Stimulated activated naive CD8-positive, alpha-beta T cell treated with anti-CD3 and anti-CD28 coated beads, Interleukin-15, amount 100 ng/mL, for 72 hours (primary cell): Measurements from ENCODE around the gene MACROH2A1.

ENCODE experiments used
- ATAC-seq: fragments of 150-1000 bp; cut with Tn5 transposase; 2 replicates; pipeline ENCODE4 v1.10.0; 2021; ENCODE audit warnings: mild to moderate bottlenecking, moderate library complexity
- DNase-seq, 2 donors: peaks; one replicate each; pipeline ENCODE4 v3.0.0; 2021 to 2022
- H3K27ac Mint-ChIP-seq, 2 donors: one replicate each; pipeline ENCODE4 v1.8.0; 2022; ENCODE audit warnings: mild to moderate bottlenecking in 2 of 2, mixed read lengths in 2 of 2, moderate library complexity in 2 of 2
- H3K27me3 Mint-ChIP-seq: one replicate; pipeline ENCODE4 v1.8.0; 2022; ENCODE audit warnings: mixed read lengths
- H3K4me1 Mint-ChIP-seq: one replicate; pipeline ENCODE4 v1.8.0; 2022; ENCODE audit warnings: mild to moderate bottlenecking, mixed read lengths
- H3K4me3 Mint-ChIP-seq, 2 donors: one replicate each; pipeline ENCODE4 v1.8.0; 2022; ENCODE audit warnings: mild to moderate bottlenecking in 2 of 2, mixed read lengths in 2 of 2, moderate library complexity in 1 of 2
- H3K9me3 Mint-ChIP-seq, 2 donors: one replicate each; pipeline ENCODE4 v1.8.0; 2022; ENCODE audit warnings: mixed read lengths in 2 of 2

The MACROH2A1 gene

DNA sequence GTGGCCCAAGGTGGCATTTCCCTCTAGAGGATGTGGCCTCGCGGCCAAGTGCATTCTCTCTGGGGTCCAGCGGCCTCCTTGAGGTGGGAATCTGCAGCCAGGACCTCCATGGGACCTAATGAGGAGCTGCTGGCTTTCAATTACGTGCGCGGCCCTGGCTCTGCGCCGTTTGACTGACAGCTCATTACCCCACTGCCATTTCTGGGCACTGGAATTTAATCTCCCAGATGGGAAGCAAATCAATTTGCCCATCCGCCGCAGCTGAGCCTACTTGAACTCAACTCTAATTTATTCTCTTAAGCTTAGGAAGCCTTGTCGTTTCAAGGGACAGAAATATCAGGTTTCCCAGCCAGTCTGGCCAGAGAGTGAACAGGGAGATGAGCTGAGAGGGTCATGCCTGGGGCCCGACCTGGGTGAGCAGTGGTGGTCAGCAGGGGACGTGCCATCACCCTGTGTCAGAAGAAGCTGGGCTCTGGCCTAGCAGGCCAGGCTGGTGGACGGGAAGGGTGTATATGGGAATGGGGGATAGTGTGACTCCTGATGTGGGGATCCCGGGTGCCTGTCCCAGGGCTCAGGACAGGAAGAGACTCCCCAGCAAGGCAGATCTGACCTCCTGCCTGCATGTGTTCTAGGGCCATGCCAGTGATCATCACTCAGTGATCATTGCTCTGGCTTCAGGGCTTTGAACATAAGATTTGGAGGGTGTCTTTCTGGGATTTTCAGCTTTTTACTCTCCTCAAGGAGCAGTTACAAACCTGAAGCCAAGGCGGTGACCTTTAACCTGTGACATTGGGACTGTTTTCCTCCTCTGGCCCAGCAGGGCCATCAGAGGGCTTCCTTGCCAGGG lies 69.7 kb downstream of the MACROH2A1 start:
- Mint-ChIP-seq H3K9me3 (no peaks in the 10 kb centered on the region), H3K27ac (no peak overlapping the region)

DNA sequence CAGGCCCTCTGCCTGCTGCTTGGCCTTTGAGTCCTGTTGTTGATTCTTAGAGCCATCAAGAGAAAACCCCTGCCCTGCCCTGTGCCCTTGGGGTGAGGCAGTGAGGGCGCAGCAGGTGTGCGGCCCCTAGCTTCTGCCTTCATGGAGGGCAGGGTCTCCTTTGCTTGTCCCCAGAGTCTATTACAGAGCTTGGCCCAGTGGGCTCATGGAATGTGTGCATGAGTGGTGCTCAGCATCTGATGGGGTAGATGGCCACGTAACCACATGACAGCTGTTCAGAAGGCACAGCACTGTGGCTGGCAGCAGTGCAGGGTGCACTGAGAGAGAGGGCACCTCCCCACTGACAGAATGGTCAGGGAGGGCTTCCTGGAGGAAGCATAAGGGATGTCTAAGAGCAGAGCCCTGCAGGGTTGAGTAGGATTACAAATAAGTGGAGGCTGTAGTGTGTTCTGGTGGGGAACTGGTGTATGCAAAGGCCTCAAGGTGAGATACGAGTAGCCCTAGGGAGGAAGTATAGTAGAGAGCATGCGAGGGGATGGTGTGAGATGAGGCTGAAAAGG lies 70.8 kb downstream of the MACROH2A1 start:
- no peaks in the 10 kb centered on the region for H3K27me3 Mint-ChIP-seq
- ATAC-seq (peak; percentile 6), DNase-seq (no peak)
- peaks cover 9% of the 10 kb centered on the region for H3K4me1 Mint-ChIP-seq
- H3K9me3 Mint-ChIP-seq = no peaks in the 10 kb centered on the region
- H3K4me3 Mint-ChIP-seq = no peak overlapping the region
- H3K27ac Mint-ChIP-seq = peak overlapping the region in 1 of 2 donors; percentile 38

More for the DNA sequence above, 69.7 kb downstream of the MACROH2A1 start:
- Mint-ChIP-seq H3K4me3 (no peak overlapping the region), H3K4me1 (peaks cover 15% of the 10 kb centered on the region), H3K27me3 (no peaks in the 10 kb centered on the region)
- ATAC-seq = no peak
- DNase-seq = no peak

GRCh38 chr5:135327429-135328127 lies 71.5 kb downstream of the MACROH2A1 start:
- Mint-ChIP-seq H3K9me3 (no peaks in the 10 kb centered on the region), H3K4me1 (peaks cover 9% of the 10 kb centered on the region), H3K4me3 (no peak overlapping the region), H3K27me3 (no peaks in the 10 kb centered on the region), H3K27ac (peak overlapping the region in 1 of 2 donors; percentile 59)
- DNase-seq (no peak), ATAC-seq (no peak)

- peaks cover 9% of the 10 kb centered on the region for H3K4me1 Mint-ChIP-seq
- no peaks in the 10 kb centered on the region for H3K27me3 Mint-ChIP-seq
- no peak for DNase-seq
- no peak overlapping the region for H3K4me3 Mint-ChIP-seq
- no peaks in the 10 kb centered on the region for H3K9me3 Mint-ChIP-seq
- no peak for ATAC-seq
- no peak overlapping the region for H3K27ac Mint-ChIP-seq
These were observed 72.5 kb downstream of the MACROH2A1 start for GRCh38 chr5:135326296-135327254.

GRCh38 chr5:135324897-135325650 lies 74.0 kb downstream of the MACROH2A1 start:
- peak; percentile 33 for ATAC-seq
- no peak for DNase-seq
- Mint-ChIP-seq H3K27ac (peak overlapping the region in 1 of 2 donors; percentile 73), H3K9me3 (no peaks in the 10 kb centered on the region), H3K27me3 (no peaks in the 10 kb centered on the region), H3K4me3 (no peak overlapping the region), H3K4me1 (peaks cover 9% of the 10 kb centered on the region)

DNA sequence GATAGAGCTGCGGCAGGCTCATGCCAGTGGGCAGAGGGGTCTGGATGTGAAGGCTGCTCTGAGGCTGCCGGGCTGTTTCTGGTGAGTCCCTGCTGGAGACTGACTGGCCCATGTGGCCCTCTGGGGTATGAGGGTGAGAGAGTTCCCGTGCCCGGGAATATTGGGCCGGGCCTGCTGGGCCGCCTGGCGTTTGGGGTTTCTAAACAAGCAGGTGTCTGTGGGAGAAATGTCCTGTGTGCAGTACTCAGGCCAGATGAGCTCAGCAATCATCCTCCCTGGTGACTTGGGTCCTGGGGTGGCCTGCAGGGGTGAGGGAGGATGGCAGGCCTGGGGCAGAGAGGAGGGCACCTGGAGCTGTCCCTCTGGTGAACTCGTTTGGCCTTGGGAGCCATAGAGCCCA lies 74.9 kb downstream of the MACROH2A1 start:
- Mint-ChIP-seq H3K4me3 (no peak overlapping the region), H3K4me1 (peaks cover 9% of the 10 kb centered on the region), H3K27me3 (no peaks in the 10 kb centered on the region), H3K27ac (no peak overlapping the region), H3K9me3 (no peaks in the 10 kb centered on the region)
- DNase-seq (no peak), ATAC-seq (no peak)

GRCh38 chr5:135323701-135324132 lies 75.3 kb downstream of the MACROH2A1 start:
- DNase-seq = no peak
- no peaks in the 10 kb centered on the region for H3K27me3 Mint-ChIP-seq
- no peaks in the 10 kb centered on the region for H3K9me3 Mint-ChIP-seq
- H3K4me3 Mint-ChIP-seq = no peak overlapping the region
- H3K4me1 Mint-ChIP-seq = peaks cover 9% of the 10 kb centered on the region
- H3K27ac Mint-ChIP-seq = no peak overlapping the region
- ATAC-seq = no peak

GRCh38 chr5:135323227-135323626 lies 75.8 kb downstream of the MACROH2A1 start:
- Mint-ChIP-seq H3K27me3 (no peaks in the 10 kb centered on the region), H3K4me3 (no peak overlapping the region), H3K27ac (no peak overlapping the region), H3K9me3 (no peaks in the 10 kb centered on the region), H3K4me1 (peaks cover 9% of the 10 kb centered on the region)
- DNase-seq (no peak), ATAC-seq (no peak)

DNA sequence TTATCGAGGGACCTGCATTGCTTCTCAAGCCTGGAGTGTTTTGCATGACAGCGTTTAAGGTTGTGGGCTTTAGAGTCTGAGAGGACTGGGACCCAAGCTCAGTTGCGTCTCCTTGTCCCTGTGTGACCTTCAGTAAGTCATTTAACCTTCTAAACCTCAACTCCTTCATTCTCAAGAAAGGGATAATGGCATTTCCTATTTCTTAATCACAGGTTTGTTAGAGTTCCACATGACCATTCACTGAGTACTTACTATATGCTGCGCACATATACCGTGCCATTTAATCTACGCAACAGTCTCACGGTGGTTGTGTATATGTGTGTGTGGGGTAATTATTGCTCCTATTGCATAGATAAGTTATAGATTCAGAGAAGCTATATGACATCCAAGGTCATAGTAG lies 76.3 kb downstream of the MACROH2A1 start:
- Mint-ChIP-seq H3K27me3 (no peaks in the 10 kb centered on the region), H3K4me3 (no peak overlapping the region), H3K27ac (no peak overlapping the region), H3K4me1 (peaks cover 9% of the 10 kb centered on the region), H3K9me3 (no peaks in the 10 kb centered on the region)
- DNase-seq (no peak), ATAC-seq (no peak)

DNA sequence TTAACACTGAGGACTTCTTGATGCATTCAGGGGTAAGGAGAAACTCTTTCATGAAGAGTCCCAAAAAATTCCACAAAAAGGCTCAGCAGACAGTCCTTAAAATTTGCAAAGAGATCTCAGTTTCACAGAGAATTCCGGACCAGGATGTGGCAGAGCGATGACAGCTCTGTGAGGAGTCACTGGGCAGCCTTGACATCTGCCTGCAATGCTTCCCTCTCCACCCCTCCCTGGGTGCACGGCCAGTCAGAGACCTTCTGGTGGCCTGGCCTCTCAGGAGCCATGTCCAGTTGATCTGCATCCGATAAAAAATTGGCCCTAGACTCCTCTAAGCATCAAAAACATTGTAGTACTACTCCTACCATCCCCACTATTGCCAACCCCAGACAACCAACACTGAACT lies 76.8 kb downstream of the MACROH2A1 start:
- ATAC-seq (no peak), DNase-seq (no peak)
- no peak overlapping the region for H3K27ac Mint-ChIP-seq
- no peaks in the 10 kb centered on the region for H3K27me3 Mint-ChIP-seq
- no peaks in the 10 kb centered on the region for H3K9me3 Mint-ChIP-seq
- H3K4me1 Mint-ChIP-seq = peaks cover 9% of the 10 kb centered on the region
- H3K4me3 Mint-ChIP-seq = no peak overlapping the region

DNA sequence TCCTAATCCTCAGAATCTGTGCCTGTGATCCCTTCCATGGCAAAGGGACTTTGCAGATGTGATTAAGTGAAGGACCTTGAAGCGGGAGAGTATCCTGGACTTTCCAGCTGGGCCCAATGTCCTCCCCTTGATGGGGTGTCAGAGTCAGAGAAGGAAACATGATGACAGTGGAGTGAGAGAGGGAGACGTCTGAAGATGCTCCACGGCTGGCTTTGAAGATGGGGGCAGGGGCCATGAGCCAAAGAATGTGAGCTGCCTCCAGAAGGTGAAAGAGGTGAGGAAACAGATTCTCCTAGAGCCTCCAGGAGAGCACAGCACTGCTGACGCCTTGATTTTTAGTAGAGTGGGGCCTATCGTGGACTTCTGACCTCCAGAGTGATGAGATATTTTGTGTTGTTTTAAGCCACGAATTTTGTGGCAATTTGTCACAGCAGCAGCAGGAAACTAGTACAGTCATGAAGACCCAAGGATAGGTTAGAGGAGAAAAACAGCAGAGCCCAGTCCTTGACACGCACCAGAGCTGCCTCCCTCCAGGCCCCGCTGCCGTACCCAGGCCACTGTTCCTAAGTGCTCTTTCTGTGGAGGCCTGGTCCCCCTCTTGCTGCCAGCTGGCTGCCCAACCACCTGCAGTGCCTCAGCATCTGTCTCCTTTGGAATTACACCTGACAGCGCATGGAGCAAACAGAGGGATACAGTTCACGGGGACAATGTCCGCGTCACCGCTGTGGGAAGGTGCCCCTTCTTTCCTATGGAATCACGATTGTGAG lies 78.1 kb downstream of the MACROH2A1 start:
- no peak for DNase-seq
- ATAC-seq = no peak
- Mint-ChIP-seq H3K27me3 (no peaks in the 10 kb centered on the region), H3K9me3 (no peaks in the 10 kb centered on the region), H3K4me1 (peaks cover 9% of the 10 kb centered on the region), H3K27ac (peak overlapping the region in 1 of 2 donors; percentile 20), H3K4me3 (no peak overlapping the region)

- DNase-seq (no peak), ATAC-seq (no peak)
- Mint-ChIP-seq H3K9me3 (no peaks in the 10 kb centered on the region), H3K27me3 (no peaks in the 10 kb centered on the region), H3K4me1 (peaks cover 3% of the 10 kb centered on the region), H3K27ac (no peak overlapping the region), H3K4me3 (no peak overlapping the region)
These were observed 79.0 kb downstream of the MACROH2A1 start for GRCh38 chr5:135319928-135320606.

DNA sequence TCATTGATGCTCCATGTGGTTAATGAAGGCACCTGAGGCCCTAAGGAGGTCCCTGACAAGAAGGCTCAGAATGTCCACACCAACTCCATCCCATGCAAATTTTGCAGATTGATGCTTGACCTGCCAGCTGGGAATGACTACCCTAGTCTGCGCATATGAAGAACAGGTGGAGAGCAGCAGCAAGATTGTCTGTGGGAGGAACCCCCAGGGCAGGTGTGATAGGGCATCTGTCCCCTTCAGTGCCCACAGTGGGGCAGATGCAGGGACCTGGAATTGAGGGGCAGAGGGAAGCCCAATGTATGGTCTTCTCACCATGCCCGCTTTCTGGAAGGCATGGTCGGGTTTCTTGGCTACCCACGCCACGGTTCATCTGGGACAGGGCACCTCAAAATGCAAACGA lies 79.6 kb downstream of the MACROH2A1 start:
- no peak overlapping the region for H3K4me3 Mint-ChIP-seq
- peaks cover 2% of the 10 kb centered on the region for H3K4me1 Mint-ChIP-seq
- no peak overlapping the region for H3K27ac Mint-ChIP-seq
- DNase-seq = no peak
- ATAC-seq = no peak
- H3K9me3 Mint-ChIP-seq = no peaks in the 10 kb centered on the region
- H3K27me3 Mint-ChIP-seq = no peaks in the 10 kb centered on the region
